Stimulated activated CD8-positive, alpha-beta memory T cell treated with anti-CD3 and anti-CD28 coated beads, Interleukin-2, amount 100 ng/mL, for 48 hours (primary cell): ENCODE measurements around the gene KRTAP10-3.

Experiments used
- DNase-seq, 2 donors: peaks; one replicate each; pipeline ENCODE4 v3.0.0-alpha.2; 2020; ENCODE audit warnings: low read depth in 2 of 2

Gene KRTAP10-3

GRCh38 chr21:44549525-44550211, 8.9 kb downstream of the KRTAP10-3 start:
- no peak for DNase-seq

DNA sequence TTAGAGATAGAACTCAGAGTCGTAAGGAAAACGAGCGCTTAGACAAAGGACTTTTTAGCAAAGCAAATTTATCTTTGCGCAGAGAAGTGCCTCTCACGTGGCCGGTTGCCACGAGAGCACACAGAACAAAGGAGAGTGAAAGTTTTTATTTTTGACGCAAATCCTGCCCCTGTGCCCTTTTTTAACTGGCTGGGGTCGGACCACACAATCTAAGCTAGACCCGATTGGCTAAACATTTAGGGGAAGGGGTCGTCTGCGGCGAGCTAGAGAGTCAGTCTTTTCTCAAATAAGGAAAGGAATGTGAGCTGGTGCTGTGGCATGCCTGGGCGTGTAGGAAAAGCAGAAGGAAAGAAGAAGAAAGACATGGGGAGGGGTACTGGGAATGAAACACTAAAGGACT, 9.7 kb downstream of the KRTAP10-3 start:
- no peak for DNase-seq

DNA sequence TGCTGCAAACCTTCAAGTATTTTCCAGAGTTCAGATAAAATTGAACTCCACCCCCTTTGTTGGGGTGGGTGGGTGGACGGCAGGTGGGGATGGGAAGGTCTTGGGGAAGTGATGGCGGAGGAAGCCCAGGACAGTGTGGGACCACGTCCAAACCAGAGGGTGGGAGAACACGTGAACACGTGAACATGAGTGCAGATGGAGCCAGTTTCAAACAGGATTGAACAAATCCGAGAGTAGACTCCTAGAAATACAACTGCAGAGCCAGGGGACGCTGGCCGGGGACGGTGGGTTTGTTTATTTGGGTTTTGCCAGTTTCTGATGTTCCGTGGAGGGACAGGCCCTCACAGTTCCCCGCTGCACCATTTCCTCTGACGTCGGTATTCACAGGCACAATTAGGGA, 10.2 kb downstream of the KRTAP10-3 start:
- DNase-seq: no peak

DNA sequence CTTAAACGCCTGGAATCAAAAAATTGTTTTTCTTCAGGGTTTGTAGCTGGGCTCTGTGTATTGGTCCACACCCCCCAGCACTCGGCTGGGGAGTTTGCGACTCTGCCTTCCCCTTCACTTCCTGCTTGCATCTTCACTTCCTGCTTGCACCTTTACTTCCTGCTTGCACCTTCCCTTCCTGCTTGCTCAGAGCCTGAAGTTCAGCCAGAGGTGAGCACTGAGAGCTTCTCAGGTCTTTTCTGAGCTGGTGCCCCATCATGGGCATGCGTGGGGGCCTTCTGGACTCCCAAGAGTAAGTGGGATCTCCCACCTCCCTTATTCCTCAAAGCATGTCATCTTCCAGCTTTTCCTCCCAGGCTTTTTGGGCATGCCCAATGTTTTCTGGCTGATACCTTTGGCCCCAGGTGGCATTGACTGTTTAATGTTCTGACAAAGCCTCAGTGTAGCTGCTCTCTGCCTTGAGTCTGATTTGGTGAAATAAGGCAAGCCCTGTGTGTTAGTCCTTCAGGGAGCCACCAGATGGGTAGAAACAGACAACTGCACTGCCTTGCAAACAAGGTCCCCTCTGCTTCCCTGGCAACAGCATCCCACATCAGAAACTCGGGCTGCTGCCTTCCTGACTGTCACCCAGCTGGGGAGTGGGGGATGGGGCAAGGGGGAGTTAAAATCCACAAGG, 10.8 kb downstream of the KRTAP10-3 start:
- no peak for DNase-seq

- no peak for DNase-seq
Measured at GRCh38 chr21:44544566-44544965, 14.0 kb downstream of the KRTAP10-3 start.

- DNase-seq: no peak
Measured at GRCh38 chr21:44542716-44543115, 15.9 kb downstream of the KRTAP10-3 start.

DNA sequence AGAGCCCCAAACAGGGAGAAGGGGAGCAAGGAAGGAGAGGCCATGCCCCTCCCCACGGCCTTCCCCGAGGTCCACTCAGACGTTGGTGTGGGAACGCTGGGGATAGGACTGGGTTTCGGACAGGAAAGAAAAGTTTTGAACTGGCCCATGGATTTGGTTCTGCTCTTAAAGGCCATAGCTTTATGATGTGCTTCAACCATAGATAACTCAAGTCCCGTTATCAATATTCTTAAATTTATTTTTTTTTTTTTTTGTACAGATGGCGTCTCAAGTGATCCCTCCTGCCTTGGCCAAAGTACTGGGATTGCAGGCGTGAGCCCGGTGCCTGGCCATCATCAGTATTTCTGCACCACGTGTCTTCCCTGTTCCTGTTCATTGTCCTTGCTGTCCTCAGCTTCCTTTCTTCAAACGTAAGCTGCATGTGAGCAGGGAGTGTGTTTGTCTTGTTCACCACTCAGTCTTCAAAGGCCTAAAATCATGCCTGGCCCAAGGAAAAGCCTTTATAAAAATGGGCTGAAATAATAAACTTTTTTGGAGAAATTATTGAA, 17.8 kb downstream of the KRTAP10-3 start:
- no peak for DNase-seq

DNA sequence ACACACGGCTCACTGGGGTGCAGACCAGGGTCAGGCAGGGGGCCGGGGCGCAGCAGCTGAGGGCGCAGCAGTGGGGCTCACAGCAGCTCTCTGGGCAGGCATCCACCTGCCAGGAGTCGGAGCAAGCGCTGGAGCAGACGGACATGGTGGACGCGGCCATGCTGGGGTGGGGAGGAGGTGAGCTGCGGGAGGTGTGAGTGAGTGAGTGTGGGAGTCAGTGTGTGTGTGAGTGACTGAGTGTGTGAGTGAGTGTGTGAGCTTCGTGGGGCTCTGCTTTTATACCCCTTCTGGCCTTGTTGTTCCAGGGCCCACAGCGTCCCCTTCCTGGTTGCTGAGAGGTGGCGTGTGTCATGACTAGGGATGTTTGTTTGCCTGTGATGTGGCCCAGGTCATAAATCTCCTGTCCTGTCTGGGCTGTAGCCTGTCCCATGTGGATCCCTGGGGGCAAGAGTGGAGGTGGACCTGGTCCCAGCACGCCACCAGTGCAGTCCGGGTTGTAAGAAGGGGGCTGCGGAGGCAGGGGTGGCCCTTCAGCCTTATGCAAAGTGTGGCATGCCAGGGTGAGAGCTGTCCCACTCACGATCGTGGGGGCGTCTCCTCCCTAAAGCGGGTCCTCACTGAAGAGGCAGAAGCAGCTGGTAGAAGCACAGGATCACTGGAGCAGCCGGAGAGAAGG, 18.5 kb downstream of the KRTAP10-3 start, which contains the start of gene KRTAP10-1:
Gene KRTAP10-1, minus strand, starts transcription at position 205 of the 676 bp plus-strand sequence. Its CDS starts 45 bp downstream, at position 160.
- no peak for DNase-seq

- no peak for DNase-seq
Measured at GRCh38 chr21:44539046-44539445, 19.5 kb downstream of the KRTAP10-3 start.

DNA sequence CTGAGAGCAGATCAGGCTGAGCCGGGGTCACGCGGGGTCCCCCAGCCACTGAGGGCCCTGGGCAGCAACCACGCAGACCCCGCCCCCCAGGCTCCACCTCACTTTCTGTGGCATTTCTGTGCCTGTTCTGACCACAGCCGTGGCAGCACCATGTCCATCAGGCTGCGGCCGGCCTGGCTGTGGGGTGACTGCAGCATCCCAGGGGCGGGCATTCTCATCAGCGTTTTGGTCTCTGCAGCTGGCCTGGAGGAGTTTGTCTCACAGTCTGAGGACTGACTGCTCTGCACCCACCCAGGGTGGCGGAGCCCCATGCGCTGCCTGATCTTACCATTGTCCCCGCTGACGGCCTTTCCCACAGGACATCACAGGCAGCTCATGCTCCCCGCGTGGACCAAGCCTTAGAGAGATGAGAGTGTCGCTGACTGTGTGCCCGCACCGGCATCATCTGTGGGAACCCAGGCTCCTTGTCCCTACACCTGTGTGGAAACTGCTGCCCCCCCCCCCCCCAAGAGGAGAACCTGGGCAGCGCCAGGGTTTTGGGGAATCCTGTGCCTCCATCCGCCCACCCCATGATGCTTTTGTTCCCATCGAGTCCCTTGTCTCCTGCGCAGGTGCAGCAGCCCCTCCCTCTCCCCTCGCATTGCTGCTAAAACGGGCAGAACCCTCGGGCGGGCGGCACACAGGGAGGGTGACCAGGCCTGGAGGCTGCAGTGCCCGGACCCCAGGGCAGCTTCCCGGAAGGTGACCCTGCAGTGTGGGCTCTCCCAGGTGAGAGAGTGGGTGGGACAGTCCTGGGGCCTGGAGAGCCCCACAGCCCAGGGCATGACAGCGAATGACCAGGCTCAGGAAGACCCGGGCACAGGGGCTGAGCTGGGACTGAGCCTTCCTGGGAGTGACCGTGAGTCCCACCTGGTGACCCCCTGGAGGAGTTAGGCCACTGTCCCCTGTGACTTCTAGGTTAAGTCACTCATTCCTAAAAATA, 20.4 kb downstream of the KRTAP10-3 start:
- no peak for DNase-seq

DNA sequence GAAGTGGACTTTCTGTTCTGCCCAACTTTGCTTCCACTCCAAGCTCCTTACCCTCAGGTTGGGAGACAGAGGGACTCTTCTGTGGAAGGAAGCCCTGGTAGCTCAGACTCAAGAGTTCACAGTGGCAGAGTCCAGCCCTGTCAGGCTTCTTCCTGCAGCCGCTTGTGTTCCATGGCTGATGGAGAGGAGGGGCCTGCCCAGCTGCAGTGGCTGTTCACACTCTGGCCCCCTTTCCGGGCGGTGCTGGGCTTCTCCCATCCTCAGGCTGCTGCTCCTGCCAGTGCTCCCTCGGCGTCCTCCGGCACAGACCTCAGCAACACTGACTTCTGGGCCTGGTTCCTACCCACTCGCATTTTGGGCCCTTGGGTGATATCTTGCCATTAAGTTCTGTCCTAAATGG, 22.6 kb downstream of the KRTAP10-3 start:
- DNase-seq: no peak

DNA sequence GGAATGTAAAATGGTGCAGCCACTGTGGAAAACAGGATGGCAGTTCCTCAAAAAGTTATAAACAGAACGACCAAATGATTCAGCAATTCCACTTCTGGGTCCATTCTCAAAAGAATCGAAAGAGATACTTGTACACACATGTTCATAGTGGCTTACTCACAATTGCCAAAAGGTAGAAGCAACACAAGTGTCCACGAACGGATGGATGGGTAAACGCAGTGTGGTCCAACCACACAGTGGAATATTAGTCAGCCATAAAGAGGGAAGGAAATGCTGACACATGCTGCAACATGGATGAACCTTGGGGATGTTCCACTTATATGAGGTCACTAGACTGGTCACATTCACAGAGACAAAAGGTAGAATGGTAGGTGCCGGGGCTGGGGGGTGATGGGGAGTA, 23.9 kb downstream of the KRTAP10-3 start:
- no peak for DNase-seq

DNA sequence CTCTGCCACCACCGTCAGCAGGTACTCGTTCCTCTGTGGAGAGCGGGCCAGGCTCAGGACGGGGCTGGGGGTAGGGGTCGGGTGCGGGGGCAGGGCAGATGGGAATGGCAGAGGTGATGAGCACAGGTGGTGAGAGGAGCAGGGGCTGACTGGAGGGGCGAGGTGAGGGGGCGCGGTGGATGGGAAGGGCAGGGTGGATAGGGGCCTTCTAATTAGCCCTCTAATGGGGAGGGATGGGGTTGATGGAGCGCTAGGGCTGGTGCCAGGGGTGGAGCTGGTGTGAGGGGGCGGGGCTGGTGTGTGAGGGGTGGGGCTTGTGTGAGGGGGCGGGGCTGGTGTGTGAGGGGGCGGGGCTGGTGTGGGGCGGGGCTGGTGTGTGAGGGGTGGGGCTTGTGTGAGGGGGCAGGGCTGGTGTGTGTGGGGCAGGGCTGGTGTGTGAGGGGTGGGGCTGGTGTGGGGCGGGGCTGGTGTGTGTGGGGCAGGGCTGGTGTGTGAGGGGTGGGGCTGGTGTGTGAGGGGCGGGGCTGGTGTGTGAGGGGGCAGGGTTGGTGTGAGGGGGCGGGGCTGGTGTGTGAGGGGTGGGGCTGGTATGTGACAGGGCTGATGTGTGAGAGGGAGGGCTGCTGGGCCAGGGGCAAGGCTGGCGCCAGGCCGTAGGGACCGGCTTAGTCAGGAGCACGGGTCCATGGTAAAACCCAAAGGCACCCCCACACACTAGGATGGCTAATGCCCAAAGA, 24.5 kb downstream of the KRTAP10-3 start:
- no peak for DNase-seq

GRCh38 chr21:44533121-44533890, 25.3 kb downstream of the KRTAP10-3 start:
- DNase-seq: no peak

DNA sequence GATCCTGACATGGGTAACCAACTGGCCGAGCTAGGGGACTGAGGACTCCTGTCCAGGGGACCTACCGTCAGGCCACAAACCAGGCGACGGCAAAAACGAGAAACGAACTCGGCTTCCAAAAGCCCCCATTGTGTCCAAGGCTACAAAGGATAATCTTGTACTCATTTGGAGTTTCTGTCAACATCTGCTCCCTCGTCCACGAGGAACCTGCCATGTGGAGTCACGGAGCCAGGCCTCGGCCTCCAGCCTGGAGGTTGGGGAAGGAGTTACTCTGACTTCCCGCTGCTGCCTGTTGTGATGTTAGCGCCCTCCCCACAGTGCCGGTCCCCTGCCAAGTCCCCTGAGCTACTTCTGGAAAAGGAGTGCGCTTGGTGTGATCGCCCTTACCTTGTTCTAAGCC, 25.9 kb downstream of the KRTAP10-3 start:
- no peak for DNase-seq

- no peak for DNase-seq
Measured at GRCh38 chr21:44531606-44532564, 26.7 kb downstream of the KRTAP10-3 start.

DNA sequence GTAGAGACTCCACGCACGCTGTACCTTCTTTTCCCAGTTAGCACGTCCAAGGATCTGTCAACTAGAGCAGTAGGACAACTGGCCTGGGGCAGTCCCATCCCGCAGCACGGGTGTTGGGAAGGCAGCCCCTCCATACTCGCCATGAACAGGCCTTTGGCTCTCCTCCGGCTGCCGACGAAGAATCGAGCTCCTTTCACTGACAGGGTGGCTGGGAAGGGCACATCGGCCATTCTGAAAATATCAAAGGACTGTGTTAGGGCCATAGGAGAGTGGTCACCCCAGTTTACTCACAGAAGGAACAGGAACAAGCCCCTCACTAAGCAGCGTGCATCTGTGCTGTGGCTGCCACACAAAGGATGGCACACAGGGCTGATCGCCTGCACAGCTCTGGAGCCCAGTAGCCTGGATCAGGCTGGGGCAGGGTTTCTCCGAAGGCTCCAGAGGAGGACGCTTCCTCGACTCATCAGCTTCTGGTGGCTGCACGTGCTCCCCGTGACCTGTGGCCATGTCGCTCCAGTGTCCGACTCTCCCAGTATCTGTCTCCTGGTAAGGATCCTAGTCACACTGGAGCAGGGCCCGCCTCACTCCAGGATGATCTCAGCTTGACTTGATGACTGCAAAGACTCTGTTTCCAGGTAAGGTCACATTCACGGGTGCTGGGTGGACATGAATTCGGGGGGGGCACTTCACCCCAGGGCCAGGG, 27.5 kb downstream of the KRTAP10-3 start:
- no peak for DNase-seq
